ENCODE data around the gene STX7. TPM values are rescaled to one million over a fixed set of nuclear protein-coding genes. Genes with fewer than 3 reads are reported as not detected.

The STX7 gene
- total RNA-seq, 1 donor from 2014 or later: 27.8 TPM

GRCh38 chr6:132515386-132515785, 2.5 kb upstream of the STX7 start:
- Histone ChIP-seq H3K27ac (no peak overlapping the region), H3K36me3 (no peaks in the 10 kb centered on the region), H3F3A (ENCODE audit: low read depth) (no peaks in the 10 kb centered on the region), H3K9ac (no peak overlapping the region), H4K20me1 (ENCODE audit: low read depth) (peaks cover 8% of the 10 kb centered on the region), H2AFZ (replicated peaks) (no peak overlapping the region), H3K9me3 (ENCODE audit: low read depth) (no peaks in the 10 kb centered on the region), H3K79me2 (ENCODE audit: low read depth) (peaks cover 22% of the 10 kb centered on the region), H3K27me3 (peaks cover 13% of the 10 kb centered on the region), H3K4me1 (peaks cover 13% of the 10 kb centered on the region), H3K4me2 (no peak overlapping the region), H3K4me3 (no peak overlapping the region)
- H3K4me1 Mint-ChIP-seq: peaks cover 17% of the 10 kb centered on the region
- peaks cover 6% of the 10 kb centered on the region for H3K27me3 Mint-ChIP-seq (ENCODE audit: insufficient read depth, low read depth)
- DNase-seq (ENCODE audit: low spot score): no peak
- H3K27ac Mint-ChIP-seq: no peak overlapping the region
- TF ChIP-seq EZH2 (IDR thresholded peaks at IDR 0.05) (no peak), EZH2phosphoT487 (IDR thresholded peaks at IDR 0.05) (no peak), CTCF (IDR thresholded peaks at IDR 0.05) (no peak)
- H3K36me3 Mint-ChIP-seq: no peaks in the 10 kb centered on the region
- no peak overlapping the region for H3K4me3 Mint-ChIP-seq
- no peaks in the 10 kb centered on the region for H3K9me3 Mint-ChIP-seq

GRCh38 chr6:132513831-132514545, 1.1 kb upstream of the STX7 start:
- peaks cover 13% of the 10 kb centered on the region for H4K20me1 ChIP-seq (ENCODE audit: low read depth)
- H3K4me3 ChIP-seq: no peak overlapping the region
- Mint-ChIP-seq H3K9me3 (no peaks in the 10 kb centered on the region), H3K4me1 (peaks cover 17% of the 10 kb centered on the region), H3K36me3 (no peaks in the 10 kb centered on the region), H3K4me3 (peak overlapping the region; percentile 97), H3K27ac (no peak overlapping the region), H3K27me3 (ENCODE audit: insufficient read depth, low read depth) (peaks cover 6% of the 10 kb centered on the region)
- no peak overlapping the region for H3K27ac ChIP-seq
- TF ChIP-seq EZH2 (IDR thresholded peaks at IDR 0.05) (no peak), EZH2phosphoT487 (IDR thresholded peaks at IDR 0.05) (no peak), CTCF (IDR thresholded peaks at IDR 0.05) (no peak)
- no peak overlapping the region for H3K9ac ChIP-seq
- H3K4me2 ChIP-seq: peak overlapping the region; percentile 78
- no peaks in the 10 kb centered on the region for H3K36me3 ChIP-seq
- no peak for DNase-seq (ENCODE audit: low spot score)
- H2AFZ ChIP-seq (replicated peaks): peak overlapping the region; percentile 4
- no peaks in the 10 kb centered on the region for H3F3A ChIP-seq (ENCODE audit: low read depth)
- H3K4me1 ChIP-seq: peaks cover 13% of the 10 kb centered on the region
- peaks cover 35% of the 10 kb centered on the region for H3K79me2 ChIP-seq (ENCODE audit: low read depth)
- no peaks in the 10 kb centered on the region for H3K9me3 ChIP-seq (ENCODE audit: low read depth)
- peaks cover 13% of the 10 kb centered on the region for H3K27me3 ChIP-seq

GRCh38 chr6:132512342-132512637, 626 bp downstream of the STX7 start:
- H3K27ac Mint-ChIP-seq: no peak overlapping the region
- H2AFZ ChIP-seq (replicated peaks): peak overlapping the region; percentile 93
- H3K9me3 Mint-ChIP-seq: no peaks in the 10 kb centered on the region

More at GRCh38 chr6:132512342-132512637, 626 bp downstream of the STX7 start:
- H3K36me3 Mint-ChIP-seq: peaks cover 5% of the 10 kb centered on the region
- Histone ChIP-seq H3K9me3 (ENCODE audit: low read depth) (no peaks in the 10 kb centered on the region), H3K4me2 (peak overlapping the region; percentile 78), H3F3A (ENCODE audit: low read depth) (no peaks in the 10 kb centered on the region), H3K27me3 (peaks cover 13% of the 10 kb centered on the region), H3K9ac (peak overlapping the region; percentile 23), H3K4me1 (peaks cover 13% of the 10 kb centered on the region), H3K27ac (no peak overlapping the region), H3K36me3 (no peaks in the 10 kb centered on the region), H3K79me2 (ENCODE audit: low read depth) (peaks cover 52% of the 10 kb centered on the region), H4K20me1 (ENCODE audit: low read depth) (peaks cover 18% of the 10 kb centered on the region), H3K4me3 (peak overlapping the region; percentile 75)
- peak overlapping the region; percentile 91 for H3K4me3 Mint-ChIP-seq
- TF ChIP-seq EZH2 (IDR thresholded peaks at IDR 0.05) (no peak), CTCF (IDR thresholded peaks at IDR 0.05) (no peak), EZH2phosphoT487 (IDR thresholded peaks at IDR 0.05) (no peak)
- H3K4me1 Mint-ChIP-seq: peaks cover 17% of the 10 kb centered on the region
- no peak for DNase-seq (ENCODE audit: low spot score)
- peaks cover 6% of the 10 kb centered on the region for H3K27me3 Mint-ChIP-seq (ENCODE audit: insufficient read depth, low read depth)

Data from neural progenitor cell (in vitro differentiated cells).